Osteoblast (primary cell): Measurements from ENCODE around the gene WNT7B. TPM values are rescaled to one million over a fixed set of nuclear protein-coding genes. Genes with fewer than 3 reads are reported as not detected.

ENCODE experiments used
- DNase-seq: peaks from one replicate; pipeline ENCODE4 v3.0.0; 2011; ENCODE audit warnings: low spot score, mixed read lengths; ENCODE audit not compliant: insufficient read length; ENCODE audit errors: missing footprints
- H2AFZ ChIP-seq: 2 replicates; pipeline ENCODE4 v1.6.0; 2011; ENCODE audit warnings: mild to moderate bottlenecking, low read length
- H3K27ac ChIP-seq: 2 replicates; pipeline ENCODE4 v1.5.1; 2011; ENCODE audit warnings: mild to moderate bottlenecking, low read depth, low read length, moderate library complexity
- H3K27me3 ChIP-seq: 2 replicates; pipeline ENCODE4 v1.6.0; 2012; ENCODE audit warnings: mild to moderate bottlenecking, control low read depth, inconsistent platforms, low read length, moderate library complexity; ENCODE audit not compliant: insufficient read depth
- H3K36me3 ChIP-seq: 2 replicates; pipeline ENCODE4 v1.5.1; 2011; ENCODE audit warnings: mild to moderate bottlenecking, low read length, control low read depth, moderate library complexity; ENCODE audit not compliant: insufficient read depth
- H3K4me1 ChIP-seq: 2 replicates; pipeline ENCODE4 v1.5.1; 2011; ENCODE audit warnings: mild to moderate bottlenecking, low read length, control low read depth, moderate library complexity; ENCODE audit not compliant: insufficient read depth
- H3K4me2 ChIP-seq: 2 replicates; pipeline ENCODE4 v1.6.0; 2011; ENCODE audit warnings: mild to moderate bottlenecking, low read length; ENCODE audit not compliant: insufficient read depth
- H3K4me3 ChIP-seq: fragments of 200-600 bp; sonication (generic); 3 replicates; pipeline ENCODE4 v1.5.1; 2012; ENCODE audit warnings: mild to moderate bottlenecking, low read length, inconsistent platforms; ENCODE audit not compliant: insufficient read depth
- H3K79me2 ChIP-seq: 2 replicates; pipeline ENCODE4 v1.6.0; 2012; ENCODE audit warnings: mild to moderate bottlenecking, low read length, control low read depth, inconsistent platforms; ENCODE audit not compliant: insufficient read depth
- H3K9me3 ChIP-seq: 2 replicates; pipeline ENCODE4 v1.5.1; 2011; ENCODE audit warnings: low read depth, low read length, control low read depth
- H4K20me1 ChIP-seq: 2 replicates; pipeline ENCODE4 v1.6.0; 2012; ENCODE audit warnings: mild to moderate bottlenecking, low read length, control low read depth; ENCODE audit not compliant: insufficient read depth
- total RNA-seq: library from RNA; depleted of rRNA; stranded (reverse); fragments of >200 nt; gene quantifications from 2 replicates; pipeline ENCODE4 v1.2.3, GENCODE V29; 2012
- TF ChIP-seq, protein P1 (sequence below): IDR thresholded peaks from 2 replicates; pipeline ENCODE4 v1.5.1; 2011; ENCODE audit warnings: mild to moderate bottlenecking, low read depth, low read length, moderate library complexity; ENCODE audit errors: extremely low read depth

WNT7B gene
- total RNA-seq, 1 donor, result not detected

DNA sequence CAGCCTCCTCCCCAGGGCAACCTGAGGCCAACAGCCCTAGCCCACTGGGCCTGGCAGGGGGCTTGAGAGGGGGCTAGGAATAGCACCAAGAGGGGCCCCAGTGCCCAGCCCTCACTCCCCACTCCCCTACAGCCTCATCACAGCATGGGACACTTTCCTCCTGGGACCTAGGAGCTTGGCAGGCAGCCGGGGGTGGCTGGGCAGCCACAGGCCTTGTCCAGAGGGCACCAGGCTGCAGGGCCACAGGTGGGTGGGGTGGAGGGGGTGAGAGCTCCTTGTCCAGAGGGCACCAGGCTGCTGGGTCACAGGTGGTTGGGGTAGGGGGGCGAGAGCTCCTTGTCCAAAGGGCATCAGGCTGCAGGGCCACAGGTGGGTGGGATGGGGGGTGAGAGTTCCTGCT is 61.8 kb downstream of the WNT7B start:
- Histone ChIP-seq H3K36me3 (no peaks in the 10 kb centered on the region), H3K9me3 (no peaks in the 10 kb centered on the region), H3K4me2 (no peak overlapping the region), H4K20me1 (no peaks in the 10 kb centered on the region), H3K4me1 (no peaks in the 10 kb centered on the region), H3K79me2 (no peaks in the 10 kb centered on the region), H3K27me3 (peaks cover 6% of the 10 kb centered on the region), H2AFZ (no peak overlapping the region), H3K27ac (no peak overlapping the region), H3K4me3 (no peak overlapping the region)
- TF ChIP-seq, protein P1, sequence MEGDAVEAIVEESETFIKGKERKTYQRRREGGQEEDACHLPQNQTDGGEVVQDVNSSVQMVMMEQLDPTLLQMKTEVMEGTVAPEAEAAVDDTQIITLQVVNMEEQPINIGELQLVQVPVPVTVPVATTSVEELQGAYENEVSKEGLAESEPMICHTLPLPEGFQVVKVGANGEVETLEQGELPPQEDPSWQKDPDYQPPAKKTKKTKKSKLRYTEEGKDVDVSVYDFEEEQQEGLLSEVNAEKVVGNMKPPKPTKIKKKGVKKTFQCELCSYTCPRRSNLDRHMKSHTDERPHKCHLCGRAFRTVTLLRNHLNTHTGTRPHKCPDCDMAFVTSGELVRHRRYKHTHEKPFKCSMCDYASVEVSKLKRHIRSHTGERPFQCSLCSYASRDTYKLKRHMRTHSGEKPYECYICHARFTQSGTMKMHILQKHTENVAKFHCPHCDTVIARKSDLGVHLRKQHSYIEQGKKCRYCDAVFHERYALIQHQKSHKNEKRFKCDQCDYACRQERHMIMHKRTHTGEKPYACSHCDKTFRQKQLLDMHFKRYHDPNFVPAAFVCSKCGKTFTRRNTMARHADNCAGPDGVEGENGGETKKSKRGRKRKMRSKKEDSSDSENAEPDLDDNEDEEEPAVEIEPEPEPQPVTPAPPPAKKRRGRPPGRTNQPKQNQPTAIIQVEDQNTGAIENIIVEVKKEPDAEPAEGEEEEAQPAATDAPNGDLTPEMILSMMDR, result no peak
- no peak for DNase-seq

DNA sequence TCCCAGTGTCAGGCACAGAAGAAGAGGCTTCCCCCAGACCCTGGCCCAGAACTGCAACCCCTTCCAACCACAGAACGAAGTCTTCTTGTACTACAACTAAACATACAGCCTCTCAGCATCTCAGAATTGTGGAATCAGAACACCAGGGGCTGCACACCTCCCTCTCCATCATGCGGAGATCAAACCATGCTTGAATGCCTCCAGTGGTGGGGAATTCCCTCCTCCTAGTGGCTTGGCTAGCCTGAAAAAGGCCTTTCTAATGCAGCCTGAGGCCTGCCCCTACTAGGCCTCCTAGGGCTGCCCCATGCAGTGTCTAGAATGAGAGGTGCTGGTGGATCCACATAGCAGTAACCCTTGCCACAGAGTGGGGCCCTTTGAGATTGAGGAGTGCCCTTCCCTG is 62.7 kb downstream of the WNT7B start:
- Histone ChIP-seq H3K27ac (no peak overlapping the region), H3K4me3 (no peak overlapping the region), H2AFZ (no peak overlapping the region), H3K36me3 (no peaks in the 10 kb centered on the region), H3K4me2 (no peak overlapping the region), H3K27me3 (peaks cover 6% of the 10 kb centered on the region), H3K79me2 (no peaks in the 10 kb centered on the region), H4K20me1 (no peaks in the 10 kb centered on the region), H3K9me3 (no peaks in the 10 kb centered on the region), H3K4me1 (no peaks in the 10 kb centered on the region)
- TF ChIP-seq, protein P1, result no peak
- no peak for DNase-seq

DNA sequence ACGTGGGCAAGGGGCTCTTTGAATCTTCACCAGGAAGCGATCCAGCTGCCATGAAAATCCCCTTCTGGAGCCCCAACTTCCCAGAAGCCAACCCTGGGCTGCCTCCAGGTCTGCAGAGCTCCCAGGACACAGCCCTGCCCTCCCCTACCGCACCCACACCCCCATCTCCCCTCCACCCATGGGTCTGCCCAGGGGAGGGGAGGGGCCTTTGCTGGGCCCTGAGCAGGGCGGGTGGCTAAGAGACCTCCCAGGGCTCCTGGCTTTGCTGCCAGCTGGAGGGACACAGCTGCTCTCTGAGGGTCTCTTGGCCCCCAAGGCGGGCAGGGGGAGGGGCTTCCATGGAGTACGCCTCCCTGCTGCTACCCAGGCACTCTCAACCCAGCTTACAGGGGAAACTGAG is 64.1 kb downstream of the WNT7B start:
- peaks cover 5% of the 10 kb centered on the region for H3K27me3 ChIP-seq
- H3K27ac ChIP-seq, result no peak overlapping the region
- TF ChIP-seq, protein P1, result no peak

DNA sequence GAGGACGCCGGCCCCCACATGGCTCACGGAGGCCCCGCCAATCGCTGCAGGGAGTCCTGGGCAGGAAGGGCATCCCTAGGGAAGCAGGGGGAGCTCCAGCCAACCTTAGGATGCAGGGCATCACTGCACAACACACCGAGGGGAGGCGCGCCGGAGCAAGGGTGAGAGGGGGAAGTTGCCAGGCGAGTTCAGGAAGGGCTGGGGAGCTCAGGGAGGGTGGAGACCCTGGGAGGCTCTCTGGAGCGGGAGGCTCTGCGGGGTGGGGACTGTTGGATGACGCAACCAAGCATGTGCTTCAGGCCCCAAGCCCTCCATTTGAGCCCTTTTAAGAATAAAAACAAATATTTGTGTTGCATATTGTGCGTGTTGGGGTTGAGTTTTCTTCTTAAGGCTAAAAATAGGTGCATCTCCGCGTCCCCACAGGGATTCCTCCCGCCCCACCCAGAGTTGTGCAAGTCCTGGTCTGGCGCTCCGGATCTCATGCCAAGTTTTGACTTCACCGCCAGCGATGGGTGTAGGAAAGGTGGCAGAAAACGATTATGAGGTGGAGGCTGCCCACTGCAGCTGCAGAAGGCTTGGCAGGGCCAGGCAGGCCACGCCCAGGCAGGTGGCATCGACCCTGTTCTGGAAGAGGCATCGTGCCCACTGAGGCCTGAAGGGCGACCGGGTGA is 65.2 kb downstream of the WNT7B start:
- Histone ChIP-seq H3K27me3 (peaks cover 5% of the 10 kb centered on the region), H3K4me3 (no peak overlapping the region), H2AFZ (no peak overlapping the region), H3K4me2 (no peak overlapping the region), H3K9me3 (no peaks in the 10 kb centered on the region), H4K20me1 (no peaks in the 10 kb centered on the region), H3K27ac (no peak overlapping the region), H3K36me3 (no peaks in the 10 kb centered on the region), H3K4me1 (no peaks in the 10 kb centered on the region), H3K79me2 (no peaks in the 10 kb centered on the region)
- TF ChIP-seq, protein P1, result no peak
- no peak for DNase-seq

More for the DNA sequence above, 64.1 kb downstream of the WNT7B start:
- no peaks in the 10 kb centered on the region for H3K4me1 ChIP-seq
- H2AFZ ChIP-seq, result no peak overlapping the region
- H3K9me3 ChIP-seq, result no peaks in the 10 kb centered on the region
- DNase-seq, result no peak
- H4K20me1 ChIP-seq, result no peaks in the 10 kb centered on the region
- H3K79me2 ChIP-seq, result no peaks in the 10 kb centered on the region
- no peak overlapping the region for H3K4me3 ChIP-seq
- no peak overlapping the region for H3K4me2 ChIP-seq
- H3K36me3 ChIP-seq, result no peaks in the 10 kb centered on the region
